GM18526 (cell line): ENCODE data around the gene OCA2.

Experiments used
- POLR2A ChIP-seq: IDR thresholded peaks from 3 replicates; pipeline ENCODE4 v1.6.1; 2011; ENCODE audit not compliant: insufficient read length; ENCODE audit errors: extremely low read depth

Gene OCA2

GRCh38 chr15:27983496-27983895 is 115.6 kb downstream of the OCA2 start:
- TF ChIP-seq POLR2A: no peak

DNA sequence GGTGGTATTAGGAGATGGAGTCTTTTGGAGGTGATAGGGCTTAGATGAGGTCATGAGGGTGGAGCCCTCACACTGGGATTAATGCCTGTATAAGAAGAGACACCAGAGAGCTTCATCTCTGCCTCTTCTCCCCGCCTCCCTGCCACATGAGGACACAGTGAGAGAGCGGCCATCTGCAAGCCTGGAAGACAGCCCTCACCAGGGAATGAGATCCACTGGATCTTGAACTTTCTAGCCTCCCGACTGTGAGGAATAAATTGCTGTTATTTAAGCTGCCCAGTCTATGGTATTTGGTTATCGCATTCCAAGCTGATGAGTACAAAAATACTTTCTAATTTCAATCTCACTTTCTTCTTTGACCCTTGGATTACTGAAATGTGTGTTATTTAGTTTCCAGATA is 121.4 kb downstream of the OCA2 start:
- no peak for TF ChIP-seq POLR2A

- TF ChIP-seq POLR2A: no peak
Observed at GRCh38 chr15:27973886-27974285, 125.2 kb downstream of the OCA2 start.

- TF ChIP-seq POLR2A: no peak
Observed at GRCh38 chr15:27970661-27971392, 128.3 kb downstream of the OCA2 start.

- no peak for TF ChIP-seq POLR2A
Observed at GRCh38 chr15:27967541-27967940, 131.6 kb downstream of the OCA2 start.

GRCh38 chr15:27965546-27965945 is 133.6 kb downstream of the OCA2 start:
- TF ChIP-seq POLR2A: no peak

GRCh38 chr15:27961801-27962200 is 137.3 kb downstream of the OCA2 start:
- TF ChIP-seq POLR2A: no peak

- TF ChIP-seq POLR2A: no peak
Observed at GRCh38 chr15:27958911-27959578, 140.1 kb downstream of the OCA2 start.

- no peak for TF ChIP-seq POLR2A
Observed at GRCh38 chr15:27956285-27956684, 142.8 kb downstream of the OCA2 start.

DNA sequence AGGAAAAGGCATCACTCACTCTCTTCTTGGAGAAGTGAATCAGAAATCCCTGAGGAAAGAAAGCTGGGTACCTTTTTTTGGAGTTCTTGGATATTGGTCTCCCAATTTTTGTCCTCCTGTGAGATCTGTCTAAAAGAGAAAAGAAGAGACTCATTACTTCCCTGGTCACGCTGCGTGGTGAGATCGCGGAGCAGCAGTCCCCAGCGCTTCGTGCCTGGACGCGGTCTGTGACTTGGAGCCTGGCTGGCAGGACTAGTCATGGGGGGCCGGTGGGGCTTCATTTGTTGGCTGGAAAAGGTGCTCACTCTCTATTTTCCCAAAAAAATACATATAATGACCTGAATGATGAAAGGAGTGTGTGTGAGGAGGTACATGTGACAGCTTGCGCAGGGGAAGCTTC is 144.0 kb downstream of the OCA2 start:
- TF ChIP-seq POLR2A: no peak

DNA sequence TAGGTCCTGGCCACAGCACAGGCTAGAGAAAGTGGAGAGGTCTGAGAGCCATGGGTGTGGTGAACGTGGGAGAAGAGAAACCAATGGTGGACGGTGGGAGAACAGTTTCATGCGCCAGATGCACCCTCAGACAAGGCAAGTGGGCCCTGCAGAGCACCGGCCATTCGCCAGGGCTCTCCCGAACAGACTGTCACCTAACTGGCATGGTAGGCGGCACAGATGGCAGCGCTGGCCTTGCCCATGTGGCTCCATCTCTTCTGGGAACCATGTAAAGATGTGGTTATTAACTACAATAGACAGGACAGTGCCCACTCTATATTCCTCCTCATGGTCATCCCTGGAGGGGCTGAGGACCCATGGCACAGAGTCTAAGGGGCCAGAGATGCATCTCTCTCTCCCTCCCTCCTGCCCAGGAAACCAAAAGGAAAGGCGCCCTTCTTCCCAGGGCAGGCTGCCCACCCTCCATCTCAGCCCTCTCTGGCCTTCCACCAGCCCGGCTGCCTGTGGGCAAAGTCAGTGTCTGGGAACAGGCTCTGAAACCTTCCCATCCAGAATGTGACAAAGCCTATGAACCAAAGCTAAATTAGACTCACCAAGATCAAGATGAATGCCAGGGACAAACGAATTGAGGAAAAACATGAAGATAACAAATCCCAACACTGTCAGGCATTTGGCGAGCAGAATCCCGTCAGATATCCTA is 147.8 kb downstream of the OCA2 start:
- no peak for TF ChIP-seq POLR2A

GRCh38 chr15:27949089-27949488 is 150.0 kb downstream of the OCA2 start:
- TF ChIP-seq POLR2A: no peak

- no peak for TF ChIP-seq POLR2A
Observed at GRCh38 chr15:27939246-27939645, 159.9 kb downstream of the OCA2 start.

DNA sequence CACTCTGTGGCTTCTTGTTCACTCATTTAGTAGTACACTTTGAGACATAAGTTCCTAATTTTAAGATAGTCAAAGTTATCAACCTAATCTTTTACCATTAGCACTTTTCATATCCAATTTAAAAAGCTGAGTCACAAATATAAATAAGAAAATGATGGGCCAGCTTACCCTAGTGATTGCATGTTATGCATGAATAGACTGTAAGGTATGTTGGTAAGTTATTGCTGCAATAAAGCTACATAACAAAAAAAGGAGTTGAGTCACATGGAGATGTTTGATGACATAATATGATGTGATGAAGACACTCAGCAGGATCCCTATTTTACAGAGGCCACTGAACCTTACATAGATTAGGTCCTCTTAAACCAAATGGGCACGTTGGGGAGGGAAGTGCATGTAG is 161.3 kb downstream of the OCA2 start:
- TF ChIP-seq POLR2A: no peak

DNA sequence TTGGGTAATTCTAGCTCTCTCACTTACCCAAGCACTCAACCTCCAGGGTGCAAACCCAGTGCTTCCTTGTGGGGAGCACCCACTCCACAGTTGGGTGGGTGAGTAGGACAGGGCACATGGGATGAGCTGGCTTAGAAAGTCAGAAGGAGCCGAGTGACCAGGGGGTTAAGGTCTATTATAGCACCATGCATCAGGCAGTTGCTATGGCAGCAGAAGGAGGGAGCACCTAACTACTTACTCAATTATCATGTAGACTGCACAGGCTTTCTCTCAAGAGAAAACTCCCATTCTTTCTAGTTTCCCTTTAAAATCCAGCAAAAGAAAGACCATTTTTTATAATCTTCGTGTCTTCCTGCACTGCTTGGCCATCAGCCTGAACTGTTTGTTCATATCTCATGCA is 163.0 kb downstream of the OCA2 start:
- no peak for TF ChIP-seq POLR2A

DNA sequence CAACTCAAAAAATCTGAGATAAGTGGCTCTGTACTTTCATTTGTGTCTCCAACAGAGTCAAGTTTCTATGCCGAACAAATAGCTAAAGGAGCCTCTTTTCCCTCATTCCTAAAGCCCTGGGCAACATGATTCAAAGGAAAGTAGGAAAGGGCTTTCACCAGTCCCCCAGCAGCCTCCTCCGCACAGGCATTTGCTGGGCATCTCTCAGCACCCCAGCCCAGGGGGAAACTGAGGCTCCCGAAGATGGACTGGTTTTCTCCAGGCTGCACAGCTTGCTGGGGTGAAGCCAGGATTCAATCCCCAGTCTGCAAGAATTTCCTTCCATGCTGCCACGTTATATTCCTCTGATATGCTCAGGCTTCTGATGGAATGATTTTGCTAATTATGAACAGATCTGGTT is 163.8 kb downstream of the OCA2 start:
- no peak for TF ChIP-seq POLR2A
